Body of pancreas (tissue), 4 donors: Measurements from ENCODE around the gene MTX1. TPM values are rescaled to one million over a fixed set of nuclear protein-coding genes. Genes with fewer than 3 reads are reported as not detected.
A peak's percentile ranks its signal among the peaks of the same experiment; 100 is the strongest.

ENCODE experiments used
- ATAC-seq: fragments of 150-250 bp; one replicate; pipeline ENCODE4 v1.9.1; 2016
- DNase-seq, 4 donors: peaks; one replicate each; pipeline ENCODE4 v3.0.0-alpha.2; 2019
- H3K27ac ChIP-seq, 4 donors: fragments of 200-600 bp; sonication (generic); 1 replicate in 3 of 4; 2 replicates in 1 of 4; pipeline versions ENCODE4 v1.5.1 to v1.6.1; 2016 to 2019; ENCODE audit warnings: mild to moderate bottlenecking in 1 of 4, mixed read lengths in 1 of 4, moderate library complexity in 1 of 4
- H3K27me3 ChIP-seq, 2 donors: fragments of 200-600 bp; sonication (generic); one replicate each; pipeline ENCODE4 v1.6.0; 2016; ENCODE audit warnings: mild to moderate bottlenecking in 1 of 2
- H3K36me3 ChIP-seq, 2 donors: fragments of 200-600 bp; sonication (generic); replicated peaks in 1 of 2; 2 replicates each; pipeline ENCODE4 v1.5.1; 2016; ENCODE audit warnings: low read depth in 2 of 2; ENCODE audit not compliant: insufficient read depth in 1 of 2
- H3K4me1 ChIP-seq: fragments of 200-600 bp; sonication (generic); one replicate; pipeline ENCODE4 v1.6.0; 2016
- H3K4me3 ChIP-seq, 2 donors: fragments of 200-600 bp; sonication (generic); 1 replicate in 1 of 2; 2 replicates in 1 of 2; pipeline ENCODE4 v1.5.1; 2016 to 2019
- H3K9me3 ChIP-seq, 3 donors: fragments of 200-600 bp; sonication (generic); 1 replicate in 2 of 3; 2 replicates in 1 of 3; pipeline ENCODE4 v1.5.1; 2016
- CTCF ChIP-seq, 7 experiments: fragments of 450-650 bp in 4 of 7; fragments of 200-600 bp in 3 of 7; sonication (generic) in 3 of 7; IDR thresholded peaks; one replicate each; pipeline ENCODE4 v1.5.1; 2016 to 2019; ENCODE audit warnings: antibody characterized with exemption in 7 of 7
- POLR2A ChIP-seq, 3 donors: fragments of 450-650 bp; IDR thresholded peaks; one replicate each; pipeline ENCODE4 v1.6.1; 2016; ENCODE audit warnings: antibody characterized with exemption in 3 of 3, mild to moderate bottlenecking in 2 of 3
- WGBS, 2 donors: methylation state at CpG; one replicate each; pipeline ENCODE4 v1.1.5; 2017; 5-methylcytosine and 5-hydroxymethylcytosine counted together
- intact Hi-C: fragments of 100-400 bp; cut with DNase I; formaldehyde crosslinking; loops from one replicate; pipeline ENCODE4 v1.15.1; 2023
- microRNA counts, 2 donors: library from miRNA; unstranded; fragments of <30 nt; microRNA quantifications; one replicate each; lab custom pipeline; 2017
- total RNA-seq, 2 donors: library from RNA; depleted of rRNA; stranded (reverse); fragments of >200 nt; gene quantifications; one replicate each; pipeline ENCODE4 v1.1.0, GENCODE V29; 2016

Gene MTX1
- total RNA-seq, 2 donors from 2014 or later, result 5.9 to 16.3 TPM

GRCh38 chr1:155261852-155262673 is 53.6 kb downstream of the MTX1 start, which contains the start of gene SCAMP3:
TSS of gene SCAMP3 (minus strand) at chr1:155262360. CDS start at chr1:155262151, 209 bp downstream.
- WGBS, 2 donors, result 0 to 1% methylated on average over 24 to 47 of the region's 47 CpGs
- Histone ChIP-seq H3K9me3 (no peaks in the 10 kb centered on the region), H3K27me3 (no peaks in the 10 kb centered on the region), H3K27ac (peak within 1 kb of the TSS; percentile 19 to 80 (median 71)), H3K36me3 (peaks cover 0 to 24% of the 10 kb centered on the region in 2 donors), H3K4me1 (peaks cover 24% of the 10 kb centered on the region), H3K4me3 (peak within 1 kb of the TSS; percentile 24 to 52)
- ATAC-seq (peak; percentile 99), DNase-seq (peak; percentile 94 to 98 (median 96))
- intact Hi-C loops, result no loop called here
- TF ChIP-seq POLR2A (IDR thresholded peaks at IDR 0.05), result peak; percentile 45 to 83 (median 80)
- peak in 1 of 7 experiments; percentile 14 for TF ChIP-seq CTCF (IDR thresholded peaks at IDR 0.05)

GRCh38 chr1:155263067-155263466 is 54.6 kb downstream of the MTX1 start:
- Histone ChIP-seq H3K4me1 (peaks cover 24% of the 10 kb centered on the region), H3K9me3 (no peaks in the 10 kb centered on the region), H3K36me3 (peaks cover 3 to 28% of the 10 kb centered on the region in 2 donors), H3K4me3 (no peak overlapping the region), H3K27me3 (no peaks in the 10 kb centered on the region), H3K27ac (peak overlapping the region in 1 of 4 donors; percentile 80)
- ATAC-seq (no peak), DNase-seq (no peak)
- no peak for TF ChIP-seq CTCF (IDR thresholded peaks at IDR 0.05)
- intact Hi-C loops, result no loop called here
- WGBS, 2 donors, result 78 to 81% methylated on average over 10 to 11 of the region's 11 CpGs

MicroRNAs within 50 kb of the gene (microRNA counts, 767-probe panel; counts per million panel counts)
- microRNA hsa-miR-92b-3p (lab: Ali Mortazavi, UCI), result 0 to 736 counts per million in 2 donors

Other genes with a start within 250 kb of the MTX1 start
- 10 to 100 TPM; 10.9 to 15.2 TPM for gene PYGO2, start 246.9 kb upstream of the MTX1 start, total RNA-seq
- gene SHC1, start 237.9 kb upstream of the MTX1 start, total RNA-seq, result 10 to 100 TPM; 38.1 to 45.5 TPM
- 10 to 100 TPM; 15.6 to 29.0 TPM for gene CKS1B, start 234.0 kb upstream of the MTX1 start, total RNA-seq
- gene FLAD1, start 225.4 kb upstream of the MTX1 start, total RNA-seq, result 10 to 100 TPM; 10.1 to 51.4 TPM
- gene LENEP, start 215.1 kb upstream of the MTX1 start, total RNA-seq, result not detected
- 10 to 100 TPM; 30.1 to 34.3 TPM for gene ZBTB7B, start 205.9 kb upstream of the MTX1 start, total RNA-seq
- gene DCST2, start 174.9 kb upstream of the MTX1 start, total RNA-seq, result 1 to 10 TPM in 1 of 2 donors, under 1 TPM in 1; 0.33 to 1.8 TPM
- not detected for gene DCST1, start 174.9 kb upstream of the MTX1 start, total RNA-seq
- 10 to 100 TPM; 37.2 to 48.5 TPM for gene ADAM15, start 157.4 kb upstream of the MTX1 start, total RNA-seq
- 1 to 10 TPM; 4.7 to 5.6 TPM for gene EFNA4, start 145.0 kb upstream of the MTX1 start, total RNA-seq
- gene EFNA3, start 129.9 kb upstream of the MTX1 start, total RNA-seq, result 1 to 10 TPM in 1 of 2 donors, not detected in 1; 1.8 TPM
- 10 to 100 TPM; 10.5 to 20.2 TPM for gene EFNA1, start 80.8 kb upstream of the MTX1 start, total RNA-seq
- gene SLC50A1, start 72.8 kb upstream of the MTX1 start, total RNA-seq, result 10 to 100 TPM; 13.7 to 25.7 TPM
- 100 to 1,000 TPM in 1 of 2 donors, 1 to 10 TPM in 1; 6.2 to 106 TPM for gene DPM3, start 68.2 kb upstream of the MTX1 start, total RNA-seq
- gene KRTCAP2, start 35.4 kb upstream of the MTX1 start, total RNA-seq, result 10 to 100 TPM; 46.4 to 71.5 TPM
- gene TRIM46, start 34.8 kb upstream of the MTX1 start, total RNA-seq, result under 1 TPM in 1 of 2 donors, not detected in 1; 0.26 TPM
- 10 to 100 TPM; 15.0 to 21.1 TPM for gene THBS3, start 798 bp upstream of the MTX1 start, total RNA-seq
- 10 to 100 TPM in 1 of 2 donors, 1 to 10 TPM in 1; 6.2 to 12.2 TPM for gene ENTREP3, start 46.8 kb downstream of the MTX1 start, total RNA-seq
- 10 to 100 TPM; 36.8 to 38.9 TPM for gene SCAMP3, start 53.7 kb downstream of the MTX1 start, total RNA-seq
- gene CLK2, start 64.8 kb downstream of the MTX1 start, total RNA-seq, result 10 to 100 TPM; 36.6 to 40.7 TPM
- gene HCN3, start 68.8 kb downstream of the MTX1 start, total RNA-seq, result 1 to 10 TPM; 1.3 to 2.9 TPM
- gene PKLR, start 92.7 kb downstream of the MTX1 start, total RNA-seq, result not detected
- gene FDPS, start 100.2 kb downstream of the MTX1 start, total RNA-seq, result 10 to 100 TPM; 59.7 to 94.3 TPM
- gene RUSC1, start 112.2 kb downstream of the MTX1 start, total RNA-seq, result 10 to 100 TPM; 19.4 to 21.3 TPM